ENCODE measurements around the gene RTP4.

GRCh38 chr3:187342255-187342654, 25.9 kb upstream of the RTP4 start:
- TF ChIP-seq, protein P1, sequence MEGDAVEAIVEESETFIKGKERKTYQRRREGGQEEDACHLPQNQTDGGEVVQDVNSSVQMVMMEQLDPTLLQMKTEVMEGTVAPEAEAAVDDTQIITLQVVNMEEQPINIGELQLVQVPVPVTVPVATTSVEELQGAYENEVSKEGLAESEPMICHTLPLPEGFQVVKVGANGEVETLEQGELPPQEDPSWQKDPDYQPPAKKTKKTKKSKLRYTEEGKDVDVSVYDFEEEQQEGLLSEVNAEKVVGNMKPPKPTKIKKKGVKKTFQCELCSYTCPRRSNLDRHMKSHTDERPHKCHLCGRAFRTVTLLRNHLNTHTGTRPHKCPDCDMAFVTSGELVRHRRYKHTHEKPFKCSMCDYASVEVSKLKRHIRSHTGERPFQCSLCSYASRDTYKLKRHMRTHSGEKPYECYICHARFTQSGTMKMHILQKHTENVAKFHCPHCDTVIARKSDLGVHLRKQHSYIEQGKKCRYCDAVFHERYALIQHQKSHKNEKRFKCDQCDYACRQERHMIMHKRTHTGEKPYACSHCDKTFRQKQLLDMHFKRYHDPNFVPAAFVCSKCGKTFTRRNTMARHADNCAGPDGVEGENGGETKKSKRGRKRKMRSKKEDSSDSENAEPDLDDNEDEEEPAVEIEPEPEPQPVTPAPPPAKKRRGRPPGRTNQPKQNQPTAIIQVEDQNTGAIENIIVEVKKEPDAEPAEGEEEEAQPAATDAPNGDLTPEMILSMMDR (optimal IDR thresholded peaks at IDR 0.05 in 1 of 3, IDR thresholded peaks at IDR 0.05 in 1 of 3, conservative IDR thresholded peaks at IDR 0.05 in 1 of 3; ENCODE audit: extremely low read depth in 1 of 3, insufficient read depth in 2 of 3, low read length in 3 of 3): no peak
- no peak for TF ChIP-seq EZH2 (IDR thresholded peaks at IDR 0.05; ENCODE audit: low read length)

All from keratinocyte (primary cell).